Midbrain (tissue), 1 donor: ENCODE measurements around the gene IL34.

Experiments used
- DNase-seq: peaks from one replicate; lab custom pipeline; 2025; lab: John Stamatoyannopoulos, UW

IL34 gene

DNA sequence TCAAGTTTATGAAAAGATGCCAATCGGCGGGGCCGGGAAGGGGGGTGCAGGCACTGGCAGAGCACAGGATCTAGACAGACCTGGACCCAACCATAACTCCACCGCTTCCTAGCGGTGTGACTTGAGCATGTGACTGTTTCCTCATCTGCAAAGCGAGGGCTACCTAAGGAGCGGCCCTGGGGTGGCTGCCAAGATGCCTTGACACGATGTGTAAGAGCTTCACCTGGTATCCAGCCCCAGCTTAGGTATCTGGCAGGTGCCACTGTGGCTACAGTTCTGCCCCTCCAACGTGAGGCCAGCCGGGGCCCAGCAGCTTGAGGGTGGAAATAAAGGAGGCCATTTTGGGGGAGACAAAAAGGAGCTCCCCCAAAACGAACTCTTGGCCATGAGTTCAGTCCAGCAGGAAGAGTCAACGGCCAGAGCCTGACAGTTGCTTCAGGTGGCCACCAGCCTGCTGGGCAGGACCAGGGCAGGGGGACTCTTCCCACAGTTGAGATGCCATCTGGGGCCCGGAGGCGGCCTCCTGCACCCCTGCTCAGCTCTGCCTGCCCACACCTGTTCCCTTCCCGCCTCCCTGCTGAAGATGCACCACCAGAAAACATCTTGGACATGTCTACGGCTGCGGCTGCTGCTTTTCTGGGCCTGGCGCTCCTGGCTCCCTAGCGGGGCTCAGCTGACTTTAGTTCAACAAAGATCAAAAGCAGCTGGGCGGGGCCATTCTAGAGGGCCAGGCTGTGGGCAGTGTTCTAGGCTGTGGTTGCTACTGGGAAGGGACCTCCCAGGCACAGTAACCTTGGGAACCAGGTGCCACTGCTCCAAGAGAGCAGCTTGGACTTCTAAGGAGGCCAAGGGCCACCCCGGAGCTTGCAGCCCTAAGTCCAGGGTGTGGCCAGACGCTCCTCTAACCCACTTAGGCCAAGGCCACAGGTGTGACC is 42.9 kb downstream of the IL34 start:
- no peak for DNase-seq

- no peak for DNase-seq
Observed at GRCh38 chr16:70689970-70690891, 43.9 kb downstream of the IL34 start.

GRCh38 chr16:70691223-70692129 is 45.1 kb downstream of the IL34 start:
- peak; percentile 79 for DNase-seq

GRCh38 chr16:70692130-70692872 is 45.9 kb downstream of the IL34 start:
- peak; percentile 17 for DNase-seq

DNA sequence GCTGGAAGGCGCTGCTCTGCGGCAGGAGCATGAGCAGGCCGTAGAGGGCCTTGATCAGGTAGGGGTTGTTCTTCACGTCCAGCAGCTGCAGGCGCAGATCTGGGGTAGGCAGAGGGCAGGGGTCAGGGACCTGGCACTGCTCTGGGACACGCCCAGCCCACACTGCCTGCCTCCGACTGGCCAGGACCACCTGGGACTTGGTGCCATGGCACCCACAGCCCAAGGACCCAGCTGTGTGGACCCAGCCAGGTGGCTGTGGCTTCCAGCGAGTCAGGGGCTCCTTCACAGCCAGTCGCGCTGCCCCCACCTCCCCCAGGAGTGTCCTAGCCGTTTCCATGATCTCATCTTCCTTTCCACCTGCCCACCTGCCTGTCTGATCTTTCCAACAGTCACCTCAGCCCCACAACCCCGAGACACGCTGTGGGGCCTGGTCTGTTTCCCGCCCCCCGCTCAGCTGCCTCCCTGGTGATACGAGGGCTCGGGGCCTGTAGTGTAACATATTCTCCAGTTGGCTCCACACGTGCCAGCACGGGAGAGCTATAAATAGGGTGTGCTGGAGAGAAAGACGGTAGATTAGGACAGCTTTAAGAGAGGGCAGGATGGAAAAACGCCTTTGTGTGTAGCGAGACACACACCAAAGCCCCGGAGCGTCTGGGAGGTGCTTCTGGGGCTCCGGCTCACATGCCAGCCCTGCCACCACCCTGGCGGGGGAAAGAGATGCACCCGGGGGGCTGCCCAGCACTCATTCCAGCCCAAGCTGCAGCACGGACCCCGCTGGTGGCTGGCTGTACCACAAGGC is 46.7 kb downstream of the IL34 start:
- DNase-seq: no peak

DNA sequence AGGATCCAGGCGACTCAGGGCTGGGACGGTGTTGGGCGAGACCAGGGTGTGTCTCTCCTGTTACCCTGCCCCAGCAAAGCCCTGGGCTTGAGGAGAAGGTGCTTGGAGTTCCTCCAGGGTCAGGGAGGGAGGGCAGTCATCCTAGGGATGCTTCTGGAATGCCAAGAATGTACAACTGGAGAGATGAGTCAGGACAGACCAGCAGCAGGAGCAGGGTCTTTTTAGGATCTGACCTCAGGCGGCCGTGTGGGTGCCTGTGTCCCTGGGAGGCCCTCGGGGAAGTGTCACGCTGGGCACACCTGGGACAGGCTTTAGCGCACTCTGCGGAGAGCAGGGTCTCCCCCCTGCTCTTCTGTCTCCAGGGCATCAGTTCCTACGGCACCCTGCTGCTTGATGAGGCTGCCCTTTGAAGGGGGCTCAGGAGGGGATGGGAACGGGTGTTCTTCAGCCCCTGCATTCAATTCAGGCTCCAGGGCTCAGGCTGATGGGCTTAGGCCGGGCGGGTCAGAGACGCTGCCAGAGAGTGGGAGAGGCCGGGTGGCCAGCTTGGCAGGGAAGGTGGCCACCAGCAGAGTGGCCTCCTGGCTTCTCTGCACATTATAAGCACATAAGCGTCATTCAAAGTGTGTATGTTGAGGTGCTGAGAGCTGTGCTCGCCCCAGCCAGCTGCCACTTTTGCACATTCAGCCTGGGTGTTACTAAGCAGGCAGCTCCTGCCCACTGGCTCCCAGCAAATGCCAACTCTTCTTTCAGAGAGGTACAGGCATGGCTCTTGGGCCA is 47.9 kb downstream of the IL34 start:
- no peak for DNase-seq

GRCh38 chr16:70694868-70695218 is 48.5 kb downstream of the IL34 start:
- no peak for DNase-seq

- no peak for DNase-seq
Observed at GRCh38 chr16:70695331-70696070, 49.1 kb downstream of the IL34 start.

DNA sequence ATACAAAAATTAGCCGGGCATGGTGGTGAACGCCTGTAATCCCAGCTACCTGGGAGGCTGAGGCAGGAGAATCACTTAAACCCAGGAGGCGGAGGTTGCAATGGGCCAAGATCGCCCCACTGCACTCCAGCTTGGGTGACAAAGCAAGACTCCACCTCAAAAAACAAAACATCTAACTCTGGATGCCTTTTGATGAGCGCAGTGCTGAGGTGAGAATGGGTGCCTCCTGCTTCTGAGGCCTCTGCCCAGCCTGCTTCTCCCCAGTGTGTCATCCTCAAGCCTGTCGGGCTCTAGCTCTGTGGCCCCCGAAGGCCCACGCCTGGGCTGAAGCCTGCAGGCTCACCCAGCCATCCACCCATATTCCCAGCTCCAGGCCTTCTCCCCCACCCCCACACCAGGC is 50.0 kb downstream of the IL34 start:
- no peak for DNase-seq

DNA sequence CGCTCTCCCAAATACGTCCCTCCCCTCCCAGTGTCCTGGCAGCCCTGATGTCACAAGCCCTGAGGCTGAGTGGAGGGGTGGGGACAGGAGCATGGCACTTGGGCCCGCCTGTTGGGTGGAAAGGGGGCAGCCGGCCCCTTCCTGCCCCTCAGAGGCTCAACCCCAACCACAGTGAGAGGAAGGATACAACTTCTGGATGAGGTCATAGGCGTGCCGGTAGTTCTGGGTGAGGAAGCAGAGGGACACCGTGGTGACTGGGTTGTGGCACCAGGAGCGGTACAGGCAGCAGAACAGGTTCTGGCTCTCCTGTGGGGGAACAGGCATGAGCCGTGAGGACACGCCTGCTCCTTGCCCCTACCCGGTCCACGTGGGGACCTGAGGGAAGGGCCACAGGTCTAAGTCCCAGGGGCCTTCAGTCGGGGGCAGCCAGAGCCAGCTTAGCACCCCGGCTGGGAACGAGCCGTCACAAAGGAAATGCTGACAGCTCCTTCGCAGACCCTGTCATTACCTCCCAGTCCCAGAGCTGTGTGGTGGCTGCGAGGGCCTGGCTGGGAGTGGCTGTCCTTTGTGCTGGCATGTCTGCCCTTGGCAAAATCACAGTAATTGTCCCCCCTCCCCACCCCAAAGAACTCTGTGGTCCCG is 50.7 kb downstream of the IL34 start:
- DNase-seq: no peak

- DNase-seq: no peak
Observed at GRCh38 chr16:70697594-70698170, 51.3 kb downstream of the IL34 start.

DNA sequence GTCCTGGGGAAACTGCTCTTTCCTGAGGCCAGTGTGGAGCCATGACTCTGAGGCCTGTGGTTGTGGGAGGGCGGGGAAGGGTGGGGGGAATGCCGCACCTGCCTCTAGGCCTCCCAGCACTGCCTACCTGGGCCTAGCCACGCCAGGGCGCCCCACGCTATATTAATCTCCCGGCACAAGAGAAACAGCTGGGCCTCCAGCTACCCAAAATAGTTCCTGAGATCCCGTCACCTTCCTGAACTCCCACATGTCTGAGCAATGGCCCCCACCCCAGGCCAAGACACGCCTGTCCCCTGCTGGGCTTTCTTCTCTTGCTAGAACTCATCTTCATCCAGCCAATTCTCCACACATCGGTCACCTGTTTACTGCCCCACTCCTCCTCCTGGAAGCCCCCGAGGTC is 52.5 kb downstream of the IL34 start:
- no peak for DNase-seq

DNA sequence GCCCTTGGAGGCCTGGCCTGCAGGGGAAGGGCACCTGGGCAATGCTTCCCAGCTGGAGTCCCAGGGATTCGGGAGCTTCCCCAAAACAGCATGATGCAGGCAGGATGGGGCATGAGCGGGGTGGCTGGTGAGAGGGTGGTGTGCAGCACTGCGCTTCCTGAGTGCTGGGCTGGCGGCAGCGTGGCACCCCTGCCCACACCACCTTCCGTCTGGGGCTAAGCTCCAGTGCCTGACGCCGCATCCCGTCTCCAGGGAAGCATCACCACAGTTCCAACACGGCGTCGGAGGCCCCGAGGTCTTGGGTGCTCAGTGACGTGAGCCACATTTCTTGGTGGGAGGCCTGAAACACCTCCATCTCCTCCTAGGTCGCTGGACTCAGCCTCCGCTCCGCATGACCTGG is 53.3 kb downstream of the IL34 start:
- no peak for DNase-seq

DNA sequence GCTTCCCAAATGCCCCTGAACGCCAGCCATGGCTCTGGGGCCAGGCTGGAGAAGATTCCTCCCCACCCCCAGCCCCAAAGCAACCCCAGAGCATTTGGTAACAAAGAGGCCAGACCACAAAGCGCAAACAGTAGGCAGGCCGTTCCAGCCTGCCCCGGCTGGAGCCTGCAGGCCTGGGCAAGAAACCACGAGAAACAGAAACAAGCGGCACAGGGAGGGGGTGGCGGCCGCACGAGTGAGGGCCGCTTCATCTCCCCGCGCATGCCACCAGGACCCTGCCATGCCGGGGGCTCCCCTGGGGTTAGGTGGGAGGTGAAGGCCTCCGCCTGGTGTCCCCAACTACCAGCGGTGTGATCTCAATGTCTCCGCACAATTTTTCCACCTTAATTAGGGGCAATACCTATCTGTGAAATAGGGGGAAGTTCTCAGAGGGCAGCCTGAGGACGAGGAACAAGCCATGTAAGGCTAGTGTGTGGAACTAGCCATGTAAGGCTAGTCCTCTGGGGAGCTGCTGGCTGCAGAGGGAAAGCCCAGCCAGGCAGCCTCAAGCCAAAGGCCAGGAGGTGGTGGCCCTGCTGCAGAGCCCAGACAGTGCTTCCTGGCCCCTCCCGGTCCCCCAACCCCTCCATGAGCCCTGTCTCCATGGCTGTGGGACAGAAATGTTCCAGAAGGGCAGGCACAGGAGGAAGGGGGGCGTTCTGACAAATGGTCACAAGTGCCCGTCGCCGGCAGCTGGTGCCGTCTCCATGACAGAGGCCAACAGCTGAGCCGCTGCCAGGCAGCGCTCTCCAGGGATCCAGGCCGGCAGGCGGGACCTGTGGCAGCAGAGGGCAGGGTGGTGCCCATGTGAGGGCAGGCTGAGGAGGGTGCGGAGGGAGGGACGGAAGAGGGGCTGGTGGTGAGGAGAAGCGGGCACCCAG is 54.0 kb downstream of the IL34 start:
- DNase-seq: peak; percentile 82

DNA sequence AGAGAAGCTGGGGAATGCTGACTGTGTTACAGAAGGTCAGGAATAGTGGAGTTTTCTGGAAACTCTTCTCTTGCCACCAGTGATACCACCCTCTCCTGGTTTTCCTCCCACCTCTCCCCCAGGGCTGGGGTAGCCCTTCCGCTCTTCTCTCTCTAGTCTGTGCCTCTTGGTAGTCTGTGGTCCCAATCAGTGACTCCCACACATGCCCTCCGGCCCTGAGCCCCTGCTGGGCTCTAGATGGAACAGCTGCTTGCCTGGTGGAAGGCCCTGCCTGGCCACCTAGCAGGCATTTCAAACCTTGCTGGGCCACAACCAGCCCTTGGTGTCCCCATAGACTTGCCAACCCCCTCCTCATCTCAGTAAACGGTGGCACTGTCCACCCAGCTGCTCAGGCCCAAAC is 54.7 kb downstream of the IL34 start:
- DNase-seq: no peak

DNA sequence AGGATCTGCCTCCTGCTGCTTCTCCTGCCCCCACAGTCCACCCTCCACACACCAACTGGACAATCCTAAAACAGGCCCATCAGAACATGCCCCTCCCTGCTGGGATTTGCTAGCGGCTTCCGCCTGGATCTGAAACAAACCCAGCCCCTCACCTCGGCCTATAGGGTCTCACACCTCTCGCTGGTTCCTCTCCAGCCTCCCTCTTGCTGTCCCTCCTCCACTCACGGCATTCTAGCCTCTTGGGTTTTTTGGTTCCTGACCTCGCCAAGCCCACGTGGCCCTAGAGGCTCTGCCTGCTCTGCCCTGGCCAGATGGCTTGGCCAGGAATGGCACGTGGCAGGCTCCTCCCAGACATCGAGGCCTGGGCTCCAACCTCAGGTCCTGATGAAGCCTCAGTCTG is 55.2 kb downstream of the IL34 start:
- no peak for DNase-seq

DNA sequence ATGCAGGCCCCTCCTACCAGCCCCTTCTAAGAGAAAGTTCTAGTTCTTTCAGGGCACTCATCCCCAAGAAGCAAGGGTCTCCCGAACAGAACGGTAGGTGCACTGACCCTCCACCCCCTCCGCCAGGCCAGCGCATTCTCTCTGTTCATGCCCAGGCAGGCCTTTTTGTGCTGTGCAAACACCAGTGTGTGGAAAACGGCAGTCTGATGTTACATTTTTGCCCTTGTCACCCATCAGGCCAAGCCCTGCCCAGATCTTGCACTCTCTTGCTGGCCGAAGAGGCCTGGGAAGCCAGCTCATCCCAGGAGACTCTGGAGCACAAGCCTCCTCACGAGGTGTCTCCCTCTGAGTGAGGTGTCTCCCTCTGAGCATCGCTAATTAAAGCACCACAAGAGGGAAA is 55.6 kb downstream of the IL34 start:
- no peak for DNase-seq
